ENCODE results near the gene NT5C2. TPM values are rescaled to one million over a fixed set of nuclear protein-coding genes. Genes with fewer than 3 reads are reported as not detected.

NT5C2 gene
- total RNA-seq, 1 donor from 2014 or later: 21.3 TPM

Other genes with a start within 250 kb of the NT5C2 start
- gene RPEL1, start 52.6 kb upstream of the NT5C2 start, total RNA-seq: not detected
- not detected for gene INA, start 83.9 kb upstream of the NT5C2 start, total RNA-seq
- gene PCGF6, start 157.9 kb upstream of the NT5C2 start, total RNA-seq: 7.6 TPM
- gene TAF5, start 174.7 kb upstream of the NT5C2 start, total RNA-seq: 2.1 TPM
- gene ATP5MK, start 203.2 kb upstream of the NT5C2 start, total RNA-seq: 154 TPM
- gene PDCD11, start 203.4 kb upstream of the NT5C2 start, total RNA-seq: 9.0 TPM

All from left lobe of liver (tissue), 1 donor.